KMS-11 (cell line): ENCODE results near the gene ALPK3.

Experiments used
- H2AFZ ChIP-seq: fragments of 200-600 bp; sonication (generic); 2 replicates; pipeline ENCODE4 v1.6.1; 2016; ENCODE audit warnings: antibody characterized with exemption, mixed run types, low read depth
- H3K27ac ChIP-seq: fragments of 200-600 bp; sonication (generic); 2 replicates; pipeline ENCODE4 v1.6.1; 2016; ENCODE audit warnings: mild to moderate bottlenecking, mixed run types
- H3K27me3 ChIP-seq: fragments of 200-600 bp; sonication (generic); 2 replicates; pipeline ENCODE4 v1.6.1; 2017; ENCODE audit warnings: mild to moderate bottlenecking, low read depth, mixed run types, moderate library complexity; ENCODE audit not compliant: insufficient read depth
- H3K36me3 ChIP-seq: fragments of 200-600 bp; sonication (generic); 2 replicates; pipeline ENCODE4 v1.6.1; 2017; ENCODE audit warnings: mild to moderate bottlenecking, mixed run types; ENCODE audit not compliant: insufficient read depth
- H3K4me1 ChIP-seq: fragments of 200-600 bp; sonication (generic); 2 replicates; pipeline ENCODE4 v1.6.1; 2016; ENCODE audit warnings: mild to moderate bottlenecking, low read depth, mixed run types; ENCODE audit not compliant: poor library complexity, severe bottlenecking
- H3K4me2 ChIP-seq: fragments of 200-600 bp; sonication (generic); 2 replicates; pipeline ENCODE4 v1.7.0; 2016; ENCODE audit warnings: mild to moderate bottlenecking, mixed run types
- H3K4me3 ChIP-seq: fragments of 200-600 bp; sonication (generic); IDR thresholded peaks from 2 replicates; pipeline ENCODE4 v1.6.1; 2017; ENCODE audit warnings: low read depth, low read length, mixed read lengths; ENCODE audit not compliant: insufficient read depth
- H3K79me2 ChIP-seq: fragments of 200-600 bp; sonication (generic); 2 replicates; pipeline ENCODE4 v1.6.1; 2016; ENCODE audit warnings: low read depth, mixed run types; ENCODE audit not compliant: insufficient read depth
- H3K9ac ChIP-seq: fragments of 200-600 bp; sonication (generic); 2 replicates; pipeline ENCODE4 v1.6.1; 2016; ENCODE audit warnings: mild to moderate bottlenecking, mixed run types
- H4K20me1 ChIP-seq: fragments of 200-600 bp; sonication (generic); 2 replicates; pipeline ENCODE4 v1.6.1; 2016; ENCODE audit warnings: mild to moderate bottlenecking, mixed run types; ENCODE audit not compliant: insufficient read depth
- TF ChIP-seq, protein P1 (sequence below): fragments of 200-600 bp; sonication (generic); conservative IDR thresholded peaks from 2 replicates; pipeline ENCODE4 v1.6.1; 2017; ENCODE audit warnings: low read depth, mild to moderate bottlenecking, antibody characterized with exemption, low read length, moderate library complexity, mixed read lengths

The ALPK3 gene

DNA sequence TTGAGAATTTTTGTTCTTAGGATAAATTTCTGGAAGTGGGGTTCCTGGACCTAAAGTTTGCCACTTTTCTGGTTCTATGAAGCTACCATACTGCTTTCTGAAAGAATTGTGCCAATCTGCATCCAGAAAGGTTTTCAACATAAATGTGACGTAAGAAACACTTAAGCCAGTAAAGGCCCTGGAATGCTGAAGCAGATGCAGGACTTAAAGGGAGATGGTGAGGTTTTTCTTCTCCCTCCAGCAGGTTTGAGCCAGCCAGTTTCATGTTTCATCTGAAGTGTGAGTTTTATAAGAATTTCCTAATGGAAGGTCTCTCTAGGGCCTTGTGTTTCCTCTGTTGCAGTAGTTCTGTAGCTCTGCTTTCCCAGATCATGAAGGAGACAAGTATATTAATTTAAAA, 35.7 kb upstream of the ALPK3 start:
- H3K36me3 ChIP-seq = no peaks in the 10 kb centered on the region
- peaks cover 12% of the 10 kb centered on the region; the same call in 1 of the 2 replicates for H3K79me2 ChIP-seq
- TF ChIP-seq, protein P1, sequence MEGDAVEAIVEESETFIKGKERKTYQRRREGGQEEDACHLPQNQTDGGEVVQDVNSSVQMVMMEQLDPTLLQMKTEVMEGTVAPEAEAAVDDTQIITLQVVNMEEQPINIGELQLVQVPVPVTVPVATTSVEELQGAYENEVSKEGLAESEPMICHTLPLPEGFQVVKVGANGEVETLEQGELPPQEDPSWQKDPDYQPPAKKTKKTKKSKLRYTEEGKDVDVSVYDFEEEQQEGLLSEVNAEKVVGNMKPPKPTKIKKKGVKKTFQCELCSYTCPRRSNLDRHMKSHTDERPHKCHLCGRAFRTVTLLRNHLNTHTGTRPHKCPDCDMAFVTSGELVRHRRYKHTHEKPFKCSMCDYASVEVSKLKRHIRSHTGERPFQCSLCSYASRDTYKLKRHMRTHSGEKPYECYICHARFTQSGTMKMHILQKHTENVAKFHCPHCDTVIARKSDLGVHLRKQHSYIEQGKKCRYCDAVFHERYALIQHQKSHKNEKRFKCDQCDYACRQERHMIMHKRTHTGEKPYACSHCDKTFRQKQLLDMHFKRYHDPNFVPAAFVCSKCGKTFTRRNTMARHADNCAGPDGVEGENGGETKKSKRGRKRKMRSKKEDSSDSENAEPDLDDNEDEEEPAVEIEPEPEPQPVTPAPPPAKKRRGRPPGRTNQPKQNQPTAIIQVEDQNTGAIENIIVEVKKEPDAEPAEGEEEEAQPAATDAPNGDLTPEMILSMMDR = no peak
- no peak overlapping the region for H3K9ac ChIP-seq
- no peak overlapping the region for H3K4me3 ChIP-seq
- no peak overlapping the region for H2AFZ ChIP-seq
- H4K20me1 ChIP-seq = no peaks in the 10 kb centered on the region
- H3K27ac ChIP-seq = no peak overlapping the region
- no peak overlapping the region for H3K4me2 ChIP-seq
- no peaks in the 10 kb centered on the region for H3K4me1 ChIP-seq
- no peaks in the 10 kb centered on the region for H3K27me3 ChIP-seq

GRCh38 chr15:84782346-84782745, 34.8 kb upstream of the ALPK3 start:
- H3K36me3 ChIP-seq = no peaks in the 10 kb centered on the region
- H3K27me3 ChIP-seq = no peaks in the 10 kb centered on the region
- no peaks in the 10 kb centered on the region for H4K20me1 ChIP-seq
- no peak overlapping the region for H3K4me2 ChIP-seq
- no peak overlapping the region for H3K27ac ChIP-seq
- no peak overlapping the region for H3K4me3 ChIP-seq
- no peak overlapping the region for H3K9ac ChIP-seq
- TF ChIP-seq, protein P1 = no peak
- peaks cover 13% of the 10 kb centered on the region; the same call in 1 of the 2 replicates for H3K79me2 ChIP-seq
- no peak overlapping the region for H2AFZ ChIP-seq
- H3K4me1 ChIP-seq = peaks cover 4% of the 10 kb centered on the region

DNA sequence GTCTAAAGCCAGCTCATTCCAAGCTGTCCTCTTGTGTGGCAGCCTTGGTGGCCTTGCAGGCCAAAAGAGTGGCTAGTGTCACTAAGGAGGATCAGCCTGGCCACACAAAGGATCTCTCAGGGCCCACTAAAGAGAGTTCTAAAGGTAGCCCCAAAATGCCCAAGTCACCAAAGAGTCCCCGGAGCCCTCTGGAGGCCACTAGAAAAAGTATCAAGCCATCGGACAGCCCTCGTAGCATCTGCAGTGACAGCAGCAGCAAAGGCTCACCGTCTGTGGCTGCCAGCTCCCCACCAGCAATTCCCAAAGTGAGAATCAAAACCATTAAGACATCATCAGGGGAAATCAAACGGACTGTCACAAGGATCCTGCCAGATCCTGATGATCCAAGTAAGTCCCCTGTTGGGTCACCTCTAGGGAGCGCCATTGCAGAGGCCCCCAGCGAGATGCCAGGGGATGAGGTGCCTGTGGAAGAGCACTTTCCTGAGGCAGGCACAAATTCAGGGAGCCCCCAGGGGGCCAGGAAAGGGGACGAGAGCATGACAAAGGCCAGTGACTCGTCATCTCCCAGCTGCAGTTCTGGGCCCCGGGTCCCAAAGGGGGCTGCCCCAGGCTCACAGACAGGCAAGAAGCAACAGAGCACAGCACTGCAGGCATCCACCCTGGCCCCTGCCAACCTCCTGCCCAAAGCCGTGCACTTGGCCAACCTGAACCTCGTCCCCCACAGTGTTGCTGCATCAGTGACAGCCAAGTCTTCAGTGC, 33.5 kb upstream of the ALPK3 start:
- Histone ChIP-seq H3K9ac (no peak overlapping the region), H3K4me2 (no peak overlapping the region), H3K79me2 (peaks cover 24% of the 10 kb centered on the region; the same call in 1 of the 2 replicates), H4K20me1 (no peaks in the 10 kb centered on the region), H3K36me3 (no peaks in the 10 kb centered on the region), H3K27me3 (no peaks in the 10 kb centered on the region), H3K4me1 (peaks cover 17% of the 10 kb centered on the region), H3K27ac (no peak overlapping the region), H3K4me3 (no peak overlapping the region), H2AFZ (no peak overlapping the region)
- TF ChIP-seq, protein P1 = no peak

DNA sequence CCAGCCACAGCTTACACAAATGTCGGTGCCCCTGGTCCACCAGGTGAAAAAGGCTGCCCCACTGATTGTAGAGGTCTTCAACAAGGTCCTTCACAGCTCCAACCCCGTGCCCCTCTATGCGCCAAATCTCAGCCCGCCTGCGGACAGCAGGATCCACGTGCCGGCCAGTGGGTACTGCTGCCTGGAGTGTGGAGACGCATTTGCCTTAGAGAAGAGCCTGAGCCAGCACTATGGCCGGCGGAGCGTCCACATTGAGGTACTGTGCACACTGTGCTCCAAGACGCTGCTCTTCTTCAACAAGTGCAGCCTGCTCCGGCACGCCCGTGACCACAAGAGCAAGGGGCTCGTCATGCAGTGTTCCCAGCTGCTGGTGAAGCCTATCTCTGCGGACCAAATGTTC, 32.9 kb upstream of the ALPK3 start:
- Histone ChIP-seq H3K36me3 (no peaks in the 10 kb centered on the region), H3K4me3 (no peak overlapping the region), H3K9ac (no peak overlapping the region), H3K4me2 (no peak overlapping the region), H4K20me1 (no peaks in the 10 kb centered on the region), H3K4me1 (peaks cover 18% of the 10 kb centered on the region), H3K79me2 (peaks cover 22% of the 10 kb centered on the region; the same call in 1 of the 2 replicates), H3K27me3 (no peaks in the 10 kb centered on the region), H2AFZ (no peak overlapping the region), H3K27ac (no peak overlapping the region)
- TF ChIP-seq, protein P1 = no peak
